GM23248 (cell line): ENCODE results near the gene TMEM131L. TPM values are rescaled to one million over a fixed set of nuclear protein-coding genes. Genes with fewer than 3 reads are reported as not detected.

Source experiments
- DNase-seq: peaks from one replicate; pipeline ENCODE4 v3.0.0-alpha.2; 2015
- H2AFZ ChIP-seq: fragments of 200-600 bp; sonication (generic); 2 replicates; pipeline ENCODE4 v1.6.1; 2016; ENCODE audit warnings: antibody characterized with exemption
- H3F3A ChIP-seq: fragments of 200-600 bp; sonication (generic); 2 replicates; pipeline ENCODE4 v1.6.1; 2016; ENCODE audit warnings: mild to moderate bottlenecking, antibody characterized with exemption, mixed run types; ENCODE audit not compliant: insufficient read depth
- H3K27ac ChIP-seq: fragments of 200-600 bp; sonication (generic); 2 replicates; pipeline ENCODE4 v1.5.1; 2016; ENCODE audit warnings: mild to moderate bottlenecking
- H3K27me3 ChIP-seq: fragments of 200-600 bp; sonication (generic); replicated peaks from 2 replicates; pipeline ENCODE4 v1.6.1; 2016; ENCODE audit warnings: mild to moderate bottlenecking; ENCODE audit not compliant: insufficient read depth
- H3K36me3 ChIP-seq: fragments of 200-600 bp; sonication (generic); 2 replicates; pipeline ENCODE4 v1.6.1; 2016; ENCODE audit warnings: low read depth, mild to moderate bottlenecking
- H3K4me1 ChIP-seq: fragments of 200-600 bp; sonication (generic); 2 replicates; pipeline ENCODE4 v1.6.1; 2016; ENCODE audit warnings: mild to moderate bottlenecking; ENCODE audit not compliant: insufficient read depth
- H3K4me2 ChIP-seq: fragments of 200-600 bp; sonication (generic); one replicate; pipeline ENCODE4 v1.6.1; 2016; ENCODE audit warnings: mild to moderate bottlenecking; ENCODE audit not compliant: unreplicated experiment
- H3K4me3 ChIP-seq: fragments of 200-600 bp; sonication (generic); 2 replicates; pipeline ENCODE4 v1.5.1; 2016; ENCODE audit warnings: mild to moderate bottlenecking
- H3K79me2 ChIP-seq: fragments of 200-600 bp; sonication (generic); 2 replicates; pipeline ENCODE4 v1.6.1; 2016; ENCODE audit warnings: mild to moderate bottlenecking; ENCODE audit not compliant: insufficient read depth
- H3K9ac ChIP-seq: fragments of 200-600 bp; sonication (generic); 2 replicates; pipeline ENCODE4 v1.6.1; 2016; ENCODE audit warnings: mild to moderate bottlenecking
- H3K9me2 ChIP-seq: fragments of 200-600 bp; sonication (generic); 2 replicates; pipeline ENCODE4 v1.6.1; 2016; ENCODE audit warnings: mixed run types, mild to moderate bottlenecking, moderate library complexity; ENCODE audit not compliant: insufficient read depth
- H3K9me3 ChIP-seq: fragments of 200-600 bp; sonication (generic); one replicate; pipeline ENCODE4 v1.6.1; 2017; ENCODE audit warnings: low read depth
- H4K20me1 ChIP-seq: fragments of 200-600 bp; sonication (generic); 2 replicates; pipeline ENCODE4 v1.6.0; 2016; ENCODE audit not compliant: insufficient read depth
- EZH2 ChIP-seq: fragments of 200-600 bp; sonication (generic); IDR thresholded peaks from 2 replicates; pipeline ENCODE4 v1.6.1; 2018; ENCODE audit warnings: antibody characterized with exemption, mild to moderate bottlenecking; ENCODE audit not compliant: insufficient read depth, poor library complexity, severe bottlenecking
- EZH2phosphoT487 ChIP-seq: fragments of 200-600 bp; sonication (generic); IDR thresholded peaks from 2 replicates; pipeline ENCODE4 v1.6.1; 2018; ENCODE audit warnings: antibody characterized with exemption, moderate library complexity, mild to moderate bottlenecking, low read depth; ENCODE audit not compliant: insufficient read depth
- WGBS, 2 experiments: methylation state at CpG; one replicate each; pipeline ENCODE4 v1.1.6; 2015 to 2017; ENCODE audit warnings: low lambda C conversion rate in 2 of 2, low coverage in 1 of 2; ENCODE audit errors: missing lambda C conversion rate in 2 of 2; 5-methylcytosine and 5-hydroxymethylcytosine counted together
- in situ Hi-C: fragments of 300-500 bp; cut with MboI; formaldehyde crosslinking; loops from 2 replicates; pipeline ENCODE4 v1.15.0; 2020
- polyA plus RNA-seq: library from polyadenylated mRNA; unstranded; fragments of >200 nt; fragmentation: Nextera tagmentation; extraction: Ambion mirVana; gene quantifications from 2 replicates; pipeline ENCODE4 v1.2.1, GENCODE V29; 2016
- total RNA-seq: library from RNA; depleted of rRNA; stranded (reverse); fragments of >200 nt; shearing (Covaris generic); gene quantifications from 2 replicates; pipeline ENCODE4 v1.2.3, GENCODE V29; 2014

The TMEM131L gene
- total and polyA plus RNA-seq, 2 experiments from 2014 or later, result 8.7 to 11.1 TPM

GRCh38 chr4:153518001-153518400 lies 51.8 kb downstream of the TMEM131L start:
- DNase-seq, result no peak
- no peaks in the 10 kb centered on the region for H3K27me3 ChIP-seq
- H2AFZ ChIP-seq, result no peak overlapping the region
- no peak overlapping the region for H3K27ac ChIP-seq
- H3K79me2 ChIP-seq, result no peaks in the 10 kb centered on the region
- H3K9me3 ChIP-seq, result no peaks in the 10 kb centered on the region
- no peak overlapping the region for H3K9ac ChIP-seq
- H3F3A ChIP-seq, result peaks cover 24% of the 10 kb centered on the region
- H3K36me3 ChIP-seq, result no peaks in the 10 kb centered on the region
- no peak overlapping the region for H3K4me2 ChIP-seq
- WGBS, 2 experiments, result 96 to 97% methylated on average over 8 of the region's 8 CpGs
- TF ChIP-seq EZH2phosphoT487 (no peak), EZH2 (no peak)
- no peak overlapping the region for H3K4me3 ChIP-seq
- in situ Hi-C loops, result no loop called here
- H3K9me2 ChIP-seq, result no peaks in the 10 kb centered on the region
- H3K4me1 ChIP-seq, result peaks cover 22% of the 10 kb centered on the region
- no peaks in the 10 kb centered on the region for H4K20me1 ChIP-seq

- peaks cover 16% of the 10 kb centered on the region for H3F3A ChIP-seq
- TF ChIP-seq EZH2phosphoT487, result no peak
- no peak for TF ChIP-seq EZH2
- H3K4me2 ChIP-seq, result no peak overlapping the region
- no peaks in the 10 kb centered on the region for H3K36me3 ChIP-seq
- 85 to 91% methylated on average over 10 of the region's 10 CpGs for WGBS, 2 experiments
- H3K4me3 ChIP-seq, result no peak overlapping the region
- no peak overlapping the region for H3K9ac ChIP-seq
- H3K4me1 ChIP-seq, result peaks cover 14% of the 10 kb centered on the region
- H3K79me2 ChIP-seq, result no peaks in the 10 kb centered on the region
- H3K9me3 ChIP-seq, result no peaks in the 10 kb centered on the region
- no peak overlapping the region for H2AFZ ChIP-seq
- no peak overlapping the region for H3K27ac ChIP-seq
- DNase-seq, result no peak
- H3K9me2 ChIP-seq, result no peaks in the 10 kb centered on the region
- in situ Hi-C loops, result no loop called here
- H4K20me1 ChIP-seq, result no peaks in the 10 kb centered on the region
- H3K27me3 ChIP-seq, result no peaks in the 10 kb centered on the region
Observed at GRCh38 chr4:153518637-153519389, 52.7 kb downstream of the TMEM131L start.

GRCh38 chr4:153519687-153520086 lies 53.5 kb downstream of the TMEM131L start:
- H3K9me2 ChIP-seq, result no peaks in the 10 kb centered on the region
- H3F3A ChIP-seq, result peaks cover 11% of the 10 kb centered on the region
- no peak overlapping the region for H3K27ac ChIP-seq
- no peaks in the 10 kb centered on the region for H3K36me3 ChIP-seq
- no peaks in the 10 kb centered on the region for H3K27me3 ChIP-seq
- H2AFZ ChIP-seq, result no peak overlapping the region
- 93 to 100% methylated on average over 1 of the region's 1 CpG for WGBS, 2 experiments
- TF ChIP-seq EZH2phosphoT487, result no peak
- TF ChIP-seq EZH2, result no peak
- H3K79me2 ChIP-seq, result no peaks in the 10 kb centered on the region
- H3K4me2 ChIP-seq, result no peak overlapping the region
- no peak overlapping the region for H3K9ac ChIP-seq
- DNase-seq, result no peak
- peaks cover 6% of the 10 kb centered on the region; the same call in 1 of the 2 replicates for H3K4me1 ChIP-seq
- no peaks in the 10 kb centered on the region for H3K9me3 ChIP-seq
- H3K4me3 ChIP-seq, result no peak overlapping the region
- no peaks in the 10 kb centered on the region for H4K20me1 ChIP-seq
- in situ Hi-C loops, result no loop called here

- DNase-seq, result no peak
- Histone ChIP-seq H3K9ac (no peak overlapping the region), H3K9me3 (no peaks in the 10 kb centered on the region), H3K4me3 (no peak overlapping the region), H3K36me3 (no peaks in the 10 kb centered on the region), H3K27me3 (no peaks in the 10 kb centered on the region), H3K9me2 (no peaks in the 10 kb centered on the region), H3K79me2 (no peaks in the 10 kb centered on the region), H4K20me1 (no peaks in the 10 kb centered on the region), H3K4me1 (peaks cover under 1% of the 10 kb centered on the region; the same call in 1 of the 2 replicates), H2AFZ (no peak overlapping the region), H3K27ac (no peak overlapping the region), H3F3A (peaks cover 5% of the 10 kb centered on the region), H3K4me2 (no peak overlapping the region)
- WGBS, 2 experiments, result 90 to 94% methylated on average over 4 of the region's 4 CpGs
- in situ Hi-C loops, result no loop called here
- TF ChIP-seq EZH2phosphoT487 (no peak), EZH2 (no peak)
Observed at GRCh38 chr4:153520227-153520626, 54.1 kb downstream of the TMEM131L start.
